ENCODE measurements around the gene DBNDD1. TPM values are rescaled to one million over a fixed set of nuclear protein-coding genes. Genes with fewer than 3 reads are reported as not detected.

The DBNDD1 gene
- total and polyA plus RNA-seq, 10 of the 15 experiments (the other 5 are each of a cell fraction or from before 2014, with no cell fraction given): 0.06 to 4.6 (median 0.55) TPM

DNA sequence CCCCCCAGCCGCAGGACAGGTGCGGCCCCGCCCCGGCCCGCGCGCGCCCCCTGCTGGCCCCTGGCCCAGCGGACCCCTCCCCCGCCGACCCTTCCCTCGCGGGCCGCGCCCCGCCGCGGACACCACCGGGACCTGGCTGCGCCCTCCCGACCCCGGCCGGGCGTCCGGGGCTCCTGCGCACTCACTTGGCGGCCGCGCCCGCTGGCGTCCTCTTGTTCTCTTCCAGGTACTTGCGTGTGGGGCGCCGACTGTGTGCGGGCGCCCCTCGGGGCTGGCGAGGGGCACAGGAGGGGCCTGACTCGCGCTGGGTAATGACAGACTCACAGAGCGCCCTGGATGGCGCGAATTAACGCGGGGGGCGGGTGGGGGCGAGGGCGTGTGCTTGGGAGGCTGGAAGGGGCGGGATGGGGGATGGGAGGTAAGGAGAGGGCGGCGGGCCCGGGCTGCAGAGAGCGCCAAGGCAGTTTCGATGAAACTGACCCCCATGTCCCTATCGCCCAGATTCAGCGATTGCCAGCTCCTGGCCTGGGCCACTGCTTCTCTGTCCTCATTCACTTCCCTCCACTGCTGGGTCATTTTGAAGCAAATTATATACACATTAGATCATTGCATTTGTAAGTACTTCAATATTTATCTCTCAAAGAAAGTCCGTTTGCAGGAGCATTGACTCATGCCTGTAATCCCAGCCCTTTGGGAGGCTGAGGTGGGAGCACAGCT, 445 bp upstream of the DBNDD1 start (continued):
- TF ChIP-seq FOXM1 (IDR thresholded peaks at IDR 0.05; ENCODE audit: low read depth, low read length): no peak
- 0 out of 2 replicates have a peak, but pooled peaks have one; percentile 20 for TF ChIP-seq RAD21 (IDR thresholded peaks at IDR 0.05; ENCODE audit: insufficient read depth, low read depth, low read length)
- no peak for TF ChIP-seq NFXL1 (IDR thresholded peaks at IDR 0.05; ENCODE audit: borderline replicate concordance)
- no peak for TF ChIP-seq CBX3 (IDR thresholded peaks at IDR 0.05; ENCODE audit: borderline replicate concordance, low read depth)
- peak; percentile 11 to 33 (median 28); a peak in 5 of 6 replicates for TF ChIP-seq CTCF (IDR thresholded peaks at IDR 0.05 in 2 of 3, conservative IDR thresholded peaks at IDR 0.05 in 1 of 3; ENCODE audit: control insufficient read depth in 2 of 3, extremely low read depth in 1 of 3, insufficient read depth in 1 of 3, low read depth in 3 of 3, low read length in 3 of 3)
- no peak for TF ChIP-seq JUND (IDR thresholded peaks at IDR 0.05; ENCODE audit: low read depth, low read length)

- intact Hi-C loops (cut with micrococcal nuclease; ENCODE audit: unreplicated experiment): no loop called here
- SMC1A ChIA-PET (ENCODE audit: uncharacterized antibody, unreplicated experiment): no interaction called here
- POLR2A ChIA-PET: interaction anchor here (1.2 to 1.3 kb wide), 2 partner anchors 11 to 13 kb away, joined by 3 to 4 read pairs; no protein-coding TSS in a partner anchor
- Histone ChIP-seq H3K4me2 (ENCODE audit: control insufficient read depth, insufficient read depth) (no peak overlapping the region), H3K36me3 (ENCODE audit: control insufficient read depth in 2 of 2, insufficient read depth in 2 of 2, low read length in 1 of 2) (no peaks in the 10 kb centered on the region), H3K9ac (ENCODE audit: control insufficient read depth, insufficient read depth, low read length) (no peak overlapping the region), H3K27ac (ENCODE audit: control insufficient read depth, insufficient read depth) (no peak overlapping the region), H3K9me3 (replicated peaks; ENCODE audit: control insufficient read depth, insufficient read depth, low read length) (no peaks in the 10 kb centered on the region), H3K79me2 (ENCODE audit: control insufficient read depth, insufficient read depth, low read length) (no peaks in the 10 kb centered on the region), H2AFZ (ENCODE audit: control insufficient read depth, low read depth, low read length) (no peak overlapping the region), H3K4me1 (ENCODE audit: control insufficient read depth, insufficient read depth, low read length) (no peaks in the 10 kb centered on the region), H4K20me1 (ENCODE audit: control insufficient read depth, insufficient read depth) (no peaks in the 10 kb centered on the region), H3K4me3 (no peak overlapping the region), H3K27me3 (replicated peaks in 1 of 2; ENCODE audit: control insufficient read depth in 2 of 2, insufficient read depth in 2 of 2, low read length in 1 of 2) (peaks cover 5 to 7% of the 10 kb centered on the region in 2 experiments; a peak in 3 of 4 replicates)
- FAIRE-seq (no peak), ATAC-seq (no peak), DNase-seq (ENCODE audit: low read depth, low spot score) (no peak)
- TF ChIP-seq SUZ12 (IDR thresholded peaks at IDR 0.05; ENCODE audit: unreplicated experiment) (peak; percentile 2), SPI1 (IDR thresholded peaks at IDR 0.05; ENCODE audit: borderline replicate concordance, insufficient read depth, low read depth, low read length) (no peak)
- CTCF ChIA-PET: interaction anchor here (1.0 to 1.1 kb wide), 2 partner anchors 9 to 35 kb away, joined by 3 read pairs; no protein-coding TSS in a partner anchor
- 40% methylated on average over 7 of the region's 7 CpGs for WGBS (ENCODE audit: insufficient coverage, insufficient replicate concordance, low lambda C conversion rate, missing lambda C conversion rate)
- in situ Hi-C loops (cut with MboI): no loop called here
- RAD21 ChIA-PET (ENCODE audit: unreplicated experiment): no interaction called here
- BruUV-seq (replicated peaks): no TSS peak
These were observed 982 bp downstream of the DBNDD1 start for GRCh38 chr16:90018297-90018651.
